Mammary epithelial cell (primary cell): ENCODE results near the gene KRCC1.

Source experiments
- CTCF ChIP-seq, 2 donors: IDR thresholded peaks in 1 of 2; conservative IDR thresholded peaks in 1 of 2; 2 replicates each; pipeline ENCODE4 v1.5.1; 2011 to 2012; ENCODE audit warnings: inconsistent platforms in 2 of 2, low read length in 2 of 2, mild to moderate bottlenecking in 2 of 2, control low read depth in 1 of 2, low read depth in 1 of 2; ENCODE audit not compliant: insufficient read depth in 1 of 2; ENCODE audit errors: extremely low read depth in 1 of 2
- EZH2 ChIP-seq: IDR thresholded peaks from 2 replicates; pipeline ENCODE4 v1.6.1; 2012; ENCODE audit warnings: low read length, inconsistent platforms, borderline replicate concordance

DNA sequence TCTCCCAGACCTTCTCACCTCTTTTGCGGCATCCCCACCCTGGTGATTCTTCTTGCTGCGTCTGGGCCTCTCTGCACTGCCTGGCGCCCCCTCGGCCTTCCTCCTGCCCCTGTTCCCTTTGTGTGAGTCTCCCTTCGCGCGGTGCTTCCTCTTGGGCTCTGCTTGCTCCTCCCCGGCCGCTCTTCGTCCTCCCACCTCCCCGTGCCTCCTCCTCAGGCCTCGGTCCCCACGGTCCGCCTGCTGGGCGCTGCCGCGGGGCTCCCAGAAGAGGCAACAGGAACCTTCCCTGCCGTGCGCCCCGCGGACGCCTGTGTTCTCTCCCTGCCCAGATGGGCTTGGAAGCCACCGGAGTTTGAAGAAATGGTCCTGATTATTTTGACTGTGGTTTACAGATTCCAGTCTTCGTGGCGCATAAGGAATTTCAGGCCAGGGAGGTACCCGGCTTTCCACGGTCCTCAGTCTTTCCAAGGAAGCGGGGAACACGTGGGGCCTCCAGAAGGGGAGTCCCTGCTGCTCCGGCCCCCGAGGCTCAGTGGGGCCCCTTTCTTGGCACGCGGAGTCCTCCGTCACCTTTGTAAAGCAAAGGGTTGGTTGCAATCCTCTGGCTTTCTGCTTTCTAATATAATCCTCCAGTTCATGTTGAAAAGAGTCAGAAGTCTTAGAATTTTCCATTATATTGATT, 52.4 kb downstream of the KRCC1 start:
- no peak for TF ChIP-seq CTCF (conservative IDR thresholded peaks at IDR 0.05 in 1 of 2, IDR thresholded peaks at IDR 0.05 in 1 of 2; ENCODE audit: extremely low read depth in 1 of 2, insufficient read depth in 1 of 2, low read depth in 1 of 2, low read length in 2 of 2)
- no peak for TF ChIP-seq EZH2
